ENCODE data around the gene FAM107A. TPM values are rescaled to one million over a fixed set of nuclear protein-coding genes. Genes with fewer than 3 reads are reported as not detected.
A peak's percentile ranks its signal among the peaks of the same experiment; 100 is the strongest.

Gene FAM107A
- total RNA-seq, 1 experiment from 2014 or later = not detected

DNA sequence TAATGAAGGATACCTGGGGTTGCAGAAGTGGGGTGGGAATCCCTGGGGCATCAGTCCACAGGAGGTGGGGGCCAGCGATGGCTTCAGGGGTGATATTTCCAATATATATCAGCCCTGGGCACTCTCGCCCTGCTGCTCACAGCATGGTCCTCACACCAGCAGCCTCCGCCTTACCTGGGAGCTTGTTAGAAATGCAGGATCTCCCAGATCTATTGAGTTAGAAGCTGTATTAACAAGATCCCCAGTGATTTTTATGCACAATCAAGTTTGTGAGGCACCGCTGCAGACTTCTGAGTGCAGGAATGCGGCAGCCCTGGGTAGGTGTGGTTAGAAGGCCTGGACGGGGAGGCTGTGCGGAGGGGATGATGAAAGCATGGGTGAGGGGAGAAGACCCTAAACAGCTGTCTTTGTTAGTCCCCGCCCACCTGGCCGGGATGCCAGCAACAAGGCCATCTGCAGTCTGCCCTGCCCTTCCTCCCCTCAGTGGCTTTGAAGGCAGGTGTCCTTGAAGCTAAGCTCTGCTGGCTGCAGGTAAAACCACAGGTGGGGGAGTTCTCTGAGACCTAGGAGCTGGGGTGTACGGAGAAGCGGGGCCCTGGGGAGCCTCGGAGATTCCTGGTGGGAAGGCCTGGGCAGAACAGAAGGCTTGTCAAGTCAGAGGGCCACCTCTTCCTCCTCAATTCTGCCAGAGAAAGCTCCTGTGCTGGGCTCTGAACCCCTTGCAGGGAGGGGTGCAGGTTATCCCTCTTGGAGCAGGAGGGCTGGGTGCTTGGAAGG, 11.4 kb downstream of the FAM107A start:
- ChIA-PET POLR2A (no interaction called here), CTCF (interaction anchor here (0.7 to 16.1 kb wide), 6 partner anchors 8 to 73 kb away, joined by 3 to 358 read pairs (median 5); no protein-coding TSS in a partner anchor)
- no peak for DNase-seq (ENCODE audit: unreplicated experiment)
- H3K27me3 Mint-ChIP-seq (ENCODE audit: insufficient read depth, unreplicated experiment) = no peaks in the 10 kb centered on the region
- H3K4me1 Mint-ChIP-seq (ENCODE audit: insufficient read depth, unreplicated experiment) = peaks cover 25% of the 10 kb centered on the region
- no peak overlapping the region for H3K4me3 Mint-ChIP-seq (ENCODE audit: unreplicated experiment)
- H3K27ac Mint-ChIP-seq (ENCODE audit: low read depth, unreplicated experiment) = no peak overlapping the region
- BruUV-seq (replicated peaks) = no TSS peak
- H3K36me3 Mint-ChIP-seq (ENCODE audit: insufficient read depth, unreplicated experiment) = no peaks in the 10 kb centered on the region
- no peaks in the 10 kb centered on the region for H3K9me3 Mint-ChIP-seq (ENCODE audit: unreplicated experiment)
- TF ChIP-seq, protein P1, sequence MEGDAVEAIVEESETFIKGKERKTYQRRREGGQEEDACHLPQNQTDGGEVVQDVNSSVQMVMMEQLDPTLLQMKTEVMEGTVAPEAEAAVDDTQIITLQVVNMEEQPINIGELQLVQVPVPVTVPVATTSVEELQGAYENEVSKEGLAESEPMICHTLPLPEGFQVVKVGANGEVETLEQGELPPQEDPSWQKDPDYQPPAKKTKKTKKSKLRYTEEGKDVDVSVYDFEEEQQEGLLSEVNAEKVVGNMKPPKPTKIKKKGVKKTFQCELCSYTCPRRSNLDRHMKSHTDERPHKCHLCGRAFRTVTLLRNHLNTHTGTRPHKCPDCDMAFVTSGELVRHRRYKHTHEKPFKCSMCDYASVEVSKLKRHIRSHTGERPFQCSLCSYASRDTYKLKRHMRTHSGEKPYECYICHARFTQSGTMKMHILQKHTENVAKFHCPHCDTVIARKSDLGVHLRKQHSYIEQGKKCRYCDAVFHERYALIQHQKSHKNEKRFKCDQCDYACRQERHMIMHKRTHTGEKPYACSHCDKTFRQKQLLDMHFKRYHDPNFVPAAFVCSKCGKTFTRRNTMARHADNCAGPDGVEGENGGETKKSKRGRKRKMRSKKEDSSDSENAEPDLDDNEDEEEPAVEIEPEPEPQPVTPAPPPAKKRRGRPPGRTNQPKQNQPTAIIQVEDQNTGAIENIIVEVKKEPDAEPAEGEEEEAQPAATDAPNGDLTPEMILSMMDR (IDR thresholded peaks at IDR 0.05; ENCODE audit: unreplicated experiment) = no peak
- intact Hi-C loops (cut with micrococcal nuclease) = no loop called here

DNA sequence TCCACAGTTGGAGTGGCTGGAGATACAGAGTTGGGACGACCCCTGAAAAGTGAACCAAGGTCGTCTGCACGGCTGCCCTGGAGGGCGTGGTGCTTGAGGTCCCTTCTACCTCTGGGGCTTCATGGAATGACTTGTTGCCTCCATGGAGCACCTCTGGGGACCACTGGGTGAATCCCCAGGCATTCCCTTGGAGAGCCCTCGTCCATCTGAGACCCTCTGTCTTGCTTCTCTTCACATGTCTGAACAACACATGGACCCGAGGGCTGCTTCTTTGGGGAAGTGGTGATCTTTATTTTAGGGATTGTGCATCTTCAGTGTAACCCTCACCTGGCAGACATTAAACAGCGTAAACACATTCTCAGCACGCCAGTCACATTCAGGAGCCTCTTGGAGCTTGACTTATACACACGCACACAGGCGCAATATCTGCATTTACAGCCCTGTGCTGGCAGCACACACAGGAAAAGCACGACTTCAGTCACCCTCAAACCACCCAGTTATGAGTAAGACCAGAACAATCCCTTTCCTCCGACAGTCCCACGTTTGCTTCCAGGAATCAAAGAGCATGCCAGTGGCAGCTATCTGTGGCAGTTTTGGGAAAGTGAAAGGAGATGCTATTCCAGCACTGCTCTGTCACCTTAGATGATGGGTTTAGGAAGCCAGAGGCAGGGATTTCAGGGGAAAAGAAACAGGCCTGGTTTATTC, 12.6 kb downstream of the FAM107A start:
- Mint-ChIP-seq H3K9me3 (ENCODE audit: unreplicated experiment) (no peaks in the 10 kb centered on the region), H3K36me3 (ENCODE audit: insufficient read depth, unreplicated experiment) (no peaks in the 10 kb centered on the region), H3K27ac (ENCODE audit: low read depth, unreplicated experiment) (no peak overlapping the region), H3K27me3 (ENCODE audit: insufficient read depth, unreplicated experiment) (no peaks in the 10 kb centered on the region), H3K4me3 (ENCODE audit: unreplicated experiment) (no peak overlapping the region), H3K4me1 (ENCODE audit: insufficient read depth, unreplicated experiment) (peaks cover 25% of the 10 kb centered on the region)
- CTCF ChIA-PET = interaction anchor here (0.5 to 16.1 kb wide), 5 partner anchors 9 to 112 kb away, joined by 3 to 358 read pairs (median 3); no protein-coding TSS in a partner anchor
- intact Hi-C loops (cut with micrococcal nuclease) = no loop called here
- BruUV-seq (replicated peaks) = no TSS peak
- TF ChIP-seq, protein P1 (IDR thresholded peaks at IDR 0.05; ENCODE audit: unreplicated experiment) = no peak
- peak; percentile 57 for DNase-seq (ENCODE audit: unreplicated experiment)
- POLR2A ChIA-PET = interaction anchor here (0.8 kb wide), 2 partner anchors 134 to 1001 kb away, joined by 3 read pairs; no protein-coding TSS in a partner anchor

DNA sequence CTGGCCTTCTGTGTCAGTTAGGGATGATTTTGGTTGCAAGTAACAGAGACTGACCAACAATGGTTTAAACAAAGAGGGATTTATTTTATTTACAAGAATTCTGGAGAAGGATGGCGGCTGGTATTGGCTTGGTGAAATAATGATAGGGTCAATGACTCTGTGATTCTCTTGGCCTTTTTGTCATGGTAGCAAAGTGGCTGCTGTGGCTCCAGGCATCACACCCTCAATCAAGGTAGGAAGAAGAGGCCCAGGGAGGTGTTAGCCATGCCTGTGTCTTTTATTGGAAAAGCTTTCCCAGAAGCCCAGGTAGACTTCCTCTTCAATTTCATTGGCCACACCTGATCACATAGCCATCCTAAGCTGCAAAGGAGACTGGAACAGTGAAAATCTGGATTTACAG, 13.1 kb downstream of the FAM107A start:
- H3K4me3 Mint-ChIP-seq (ENCODE audit: unreplicated experiment) = no peak overlapping the region
- no peak overlapping the region for H3K27ac Mint-ChIP-seq (ENCODE audit: low read depth, unreplicated experiment)
- intact Hi-C loops (cut with micrococcal nuclease) = no loop called here
- CTCF ChIA-PET = interaction anchor here (1.4 to 16.1 kb wide), 3 partner anchors 8 to 64 kb away, joined by 3 to 358 read pairs (median 5); no protein-coding TSS in a partner anchor
- no TSS peak for BruUV-seq (replicated peaks)
- no peaks in the 10 kb centered on the region for H3K36me3 Mint-ChIP-seq (ENCODE audit: insufficient read depth, unreplicated experiment)
- TF ChIP-seq, protein P1 (IDR thresholded peaks at IDR 0.05; ENCODE audit: unreplicated experiment) = no peak
- DNase-seq (ENCODE audit: unreplicated experiment) = no peak
- H3K4me1 Mint-ChIP-seq (ENCODE audit: insufficient read depth, unreplicated experiment) = peaks cover 24% of the 10 kb centered on the region
- no peaks in the 10 kb centered on the region for H3K9me3 Mint-ChIP-seq (ENCODE audit: unreplicated experiment)
- no peaks in the 10 kb centered on the region for H3K27me3 Mint-ChIP-seq (ENCODE audit: insufficient read depth, unreplicated experiment)
- POLR2A ChIA-PET = no interaction called here

DNA sequence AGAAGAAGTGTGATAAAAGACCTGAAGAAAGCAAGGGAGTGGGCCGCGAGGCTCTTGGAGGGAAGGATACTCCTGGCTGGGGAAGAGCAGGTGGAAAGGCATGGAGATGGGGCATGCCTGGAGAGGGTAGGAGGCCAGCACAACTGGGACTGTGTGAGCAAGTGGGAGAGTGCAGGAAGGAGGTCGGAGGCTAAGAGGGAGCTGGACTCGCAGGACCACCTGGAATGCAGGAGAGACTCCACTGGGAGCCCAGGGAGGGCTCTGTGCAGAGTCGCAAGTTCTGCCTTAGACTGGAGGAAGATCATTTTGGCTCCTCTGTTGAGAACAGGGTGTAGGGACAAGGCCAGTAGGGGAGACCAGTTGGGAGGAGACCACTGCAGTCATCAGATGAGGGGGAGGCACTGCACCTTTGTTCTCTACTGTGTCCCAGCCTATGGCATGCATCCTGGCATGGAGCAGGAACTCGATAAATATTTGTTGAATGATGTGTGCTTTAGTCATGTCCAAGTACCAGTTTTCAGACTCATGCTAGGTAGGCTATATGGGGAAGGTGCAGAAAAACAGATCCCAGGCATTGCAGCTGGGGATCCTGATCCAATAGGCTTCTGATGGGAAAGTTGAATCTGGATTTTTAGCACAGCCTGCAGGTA, 13.7 kb downstream of the FAM107A start:
- H3K27me3 Mint-ChIP-seq (ENCODE audit: insufficient read depth, unreplicated experiment) = no peaks in the 10 kb centered on the region
- BruUV-seq (replicated peaks) = no TSS peak
- no peaks in the 10 kb centered on the region for H3K36me3 Mint-ChIP-seq (ENCODE audit: insufficient read depth, unreplicated experiment)
- peaks cover 20% of the 10 kb centered on the region for H3K4me1 Mint-ChIP-seq (ENCODE audit: insufficient read depth, unreplicated experiment)
- ChIA-PET CTCF (interaction anchor here (1.4 to 16.1 kb wide), 3 partner anchors 8 to 64 kb away, joined by 3 to 358 read pairs (median 5); no protein-coding TSS in a partner anchor), POLR2A (no interaction called here)
- peak overlapping the region; percentile 8 for H3K27ac Mint-ChIP-seq (ENCODE audit: low read depth, unreplicated experiment)
- no peak for DNase-seq (ENCODE audit: unreplicated experiment)
- H3K9me3 Mint-ChIP-seq (ENCODE audit: unreplicated experiment) = no peaks in the 10 kb centered on the region
- intact Hi-C loops (cut with micrococcal nuclease) = no loop called here
- TF ChIP-seq, protein P1 (IDR thresholded peaks at IDR 0.05; ENCODE audit: unreplicated experiment) = no peak
- H3K4me3 Mint-ChIP-seq (ENCODE audit: unreplicated experiment) = no peak overlapping the region
